ENCODE results near the gene FANCC.

- TF ChIP-seq CTCF (IDR thresholded peaks at IDR 0.05) = no peak
- no peak for TF ChIP-seq CHD2 (IDR thresholded peaks at IDR 0.05; ENCODE audit: low read length, partially characterized antibody)
- no peak for TF ChIP-seq POLR2AphosphoS5 (IDR thresholded peaks at IDR 0.05; ENCODE audit: low read depth, low read length)
- TF ChIP-seq TEAD4 (IDR thresholded peaks at IDR 0.05; ENCODE audit: borderline replicate concordance, insufficient read depth) = no peak
- TF ChIP-seq ZBTB33 (IDR thresholded peaks at IDR 0.05; ENCODE audit: borderline replicate concordance, low read depth) = no peak
Measured at GRCh38 chr9:95074632-95075031, 242.9 kb downstream of the FANCC start.
